Stimulated activated CD8-positive, alpha-beta memory T cell treated with anti-CD3 and anti-CD28 coated beads, Interleukin-2, amount 100 ng/mL, for 1 hour (primary cell): Measurements from ENCODE around the gene JAKMIP2.
"Not testable (repeated sequence)": the region's sequence is repeated elsewhere in the genome, so short reads cannot be mapped to it uniquely, and the experiment has no call there.

ENCODE experiments used
- DNase-seq, 2 donors: peaks; one replicate each; pipeline ENCODE4 v3.0.0-alpha.2; 2020; ENCODE audit warnings: low read depth in 2 of 2

JAKMIP2 gene

DNA sequence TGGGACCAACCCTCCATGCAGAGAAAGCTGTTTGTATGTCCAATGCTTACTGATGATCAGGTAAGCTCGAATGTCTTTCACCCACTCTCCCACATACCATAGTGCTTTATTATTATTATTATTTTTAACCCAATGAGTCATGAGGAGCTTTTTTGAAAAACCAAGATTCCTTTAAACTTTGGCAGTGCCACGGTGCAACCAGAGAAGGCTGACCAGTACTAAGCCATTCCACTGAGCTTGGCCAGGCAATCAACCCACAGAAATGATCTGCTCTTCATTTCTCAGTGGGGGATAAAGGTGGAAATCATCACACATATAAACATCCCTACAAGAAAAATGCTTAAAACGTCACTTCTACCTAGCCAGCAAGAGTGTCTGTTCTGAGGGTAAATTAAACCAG is 35.5 kb downstream of the JAKMIP2 start:
- no peak for DNase-seq

DNA sequence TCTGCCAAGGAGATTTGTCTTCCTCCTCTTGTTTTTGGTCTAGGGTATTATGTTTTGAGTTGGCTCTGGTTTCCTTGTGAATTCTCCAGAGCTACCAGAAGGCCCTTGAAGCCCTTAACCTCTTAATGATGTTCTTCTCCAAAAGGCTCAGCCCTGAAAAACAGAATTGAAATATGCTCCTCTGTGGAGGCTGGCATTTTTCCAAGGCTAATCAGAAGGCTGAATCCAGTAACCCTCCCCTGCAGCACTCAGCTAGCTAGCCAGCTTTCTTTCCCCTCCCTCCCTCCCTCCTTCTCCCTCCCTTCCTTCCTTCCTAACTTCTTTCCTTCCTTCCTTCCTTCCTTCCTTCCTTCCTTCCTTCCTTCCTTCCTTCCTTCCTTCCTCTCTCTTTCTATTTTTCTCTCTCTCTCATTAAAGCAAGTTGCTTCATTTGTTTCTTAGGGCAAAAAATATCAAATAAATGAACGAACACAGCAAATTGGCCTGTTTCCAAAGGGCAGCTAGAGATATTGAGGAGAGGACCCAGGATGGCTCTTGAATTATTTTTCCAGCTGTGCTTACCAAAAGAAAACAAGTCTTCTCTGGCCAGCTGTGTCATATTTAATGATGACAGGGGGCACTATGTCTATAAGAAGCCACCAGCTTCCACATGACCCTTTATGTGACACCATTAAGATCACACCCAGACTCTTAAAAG is 38.7 kb downstream of the JAKMIP2 start:
- DNase-seq = no peak

DNA sequence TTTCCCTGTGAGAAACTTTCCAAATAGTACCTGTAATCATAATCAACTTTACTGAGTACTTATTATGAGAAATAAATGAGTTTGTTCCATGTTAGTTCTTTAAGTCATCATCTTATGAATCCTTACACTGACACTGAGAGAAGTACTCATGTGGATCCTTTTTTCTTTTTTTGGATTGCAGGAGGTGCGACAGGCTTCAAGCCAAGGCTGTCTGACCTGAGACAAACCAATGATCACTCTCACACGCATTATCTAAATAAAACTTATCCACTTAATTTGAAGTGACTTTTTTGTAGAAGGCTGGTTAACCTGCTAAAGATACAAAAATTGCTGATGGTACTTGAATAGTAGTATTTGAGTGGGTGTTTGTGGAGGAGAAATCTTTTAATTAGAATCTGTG is 39.5 kb downstream of the JAKMIP2 start:
- DNase-seq = no peak

DNA sequence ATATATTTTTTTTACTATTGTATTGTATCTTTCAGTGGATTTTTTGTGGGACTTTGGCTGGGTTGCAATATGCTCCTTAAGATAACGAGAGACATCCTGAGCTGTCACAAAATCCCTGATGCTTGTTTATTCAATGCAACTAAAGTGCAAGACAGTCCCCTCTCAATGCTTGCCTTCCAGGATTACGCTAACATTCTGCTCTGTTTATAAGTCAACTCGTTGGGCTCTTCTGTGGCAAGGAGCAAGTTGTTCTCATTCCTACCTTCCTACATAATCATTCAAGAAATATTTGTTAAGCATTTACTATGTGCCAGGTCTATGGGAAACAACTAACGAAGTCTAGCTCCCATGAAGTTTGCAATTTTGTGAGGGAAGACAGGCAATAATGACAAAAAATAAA is 40.4 kb downstream of the JAKMIP2 start:
- DNase-seq = no peak

- DNase-seq = no peak
Measured at GRCh38 chr5:147740864-147741263, 41.7 kb downstream of the JAKMIP2 start.

DNA sequence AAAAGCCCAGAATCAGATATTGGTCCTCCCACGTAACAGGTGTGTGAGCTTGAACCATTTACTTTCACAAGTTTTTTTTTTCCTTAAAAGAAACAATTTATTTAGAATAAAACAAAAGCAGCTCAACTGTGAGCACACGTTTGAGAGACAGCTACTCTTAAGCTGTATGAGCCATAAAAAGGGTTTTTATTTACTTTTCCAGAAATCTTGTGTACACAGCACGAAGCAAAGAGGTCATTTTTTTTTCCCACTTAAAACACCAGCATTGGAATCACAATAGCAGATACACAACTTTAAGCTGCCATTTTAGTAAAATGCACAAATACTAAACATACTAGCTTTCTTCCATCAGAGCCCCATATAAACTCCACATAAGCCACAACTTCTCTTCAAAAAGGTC is 44.6 kb downstream of the JAKMIP2 start:
- no peak for DNase-seq

DNA sequence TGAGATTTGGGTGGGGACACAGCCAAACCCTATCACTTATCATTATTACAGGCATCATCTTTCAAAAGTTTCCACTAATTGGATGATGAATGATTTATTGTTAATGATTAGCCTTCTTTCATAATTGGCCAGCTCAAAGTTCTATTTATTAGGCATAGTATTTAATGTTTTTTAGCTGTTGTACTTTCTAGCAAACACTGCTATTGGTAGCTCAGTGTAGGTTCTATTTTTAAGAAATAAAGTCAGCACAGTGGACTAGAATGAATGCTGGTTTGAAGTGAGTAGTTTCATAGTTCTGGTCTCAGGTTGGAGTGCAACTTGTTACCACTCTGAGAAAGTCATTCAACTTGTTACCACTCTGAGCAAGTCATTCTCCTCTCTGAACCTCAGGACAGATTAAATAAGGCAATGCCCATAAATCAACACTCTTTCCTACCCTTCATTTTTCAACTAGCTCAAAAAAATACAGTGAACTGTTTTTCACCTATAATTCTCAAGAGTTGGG is 46.9 kb downstream of the JAKMIP2 start:
- no peak for DNase-seq

DNA sequence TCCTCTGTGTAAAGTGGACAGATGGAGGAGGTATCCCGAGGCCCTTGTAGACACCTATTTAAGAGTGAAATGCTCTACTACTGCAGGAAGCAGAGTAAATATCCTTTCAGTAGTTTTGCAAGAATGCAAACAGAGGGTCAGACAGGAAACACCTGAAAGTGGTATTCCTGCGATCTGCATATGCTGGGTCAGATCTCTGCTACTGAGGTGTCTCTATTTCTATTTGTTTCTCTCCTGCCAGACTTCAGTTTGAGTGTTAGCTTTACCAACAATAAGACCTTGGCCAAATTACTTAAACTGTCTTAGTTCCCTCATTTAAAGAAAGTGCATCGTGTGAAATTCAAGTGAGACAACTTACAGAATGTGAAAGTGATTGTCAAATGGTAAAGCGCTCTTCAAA is 47.6 kb downstream of the JAKMIP2 start:
- no peak for DNase-seq

GRCh38 chr5:147733075-147733474 is 49.5 kb downstream of the JAKMIP2 start:
- DNase-seq = no peak

- DNase-seq = no peak
Measured at GRCh38 chr5:147732291-147732883, 50.1 kb downstream of the JAKMIP2 start.

GRCh38 chr5:147731431-147732290 is 50.9 kb downstream of the JAKMIP2 start:
- DNase-seq = no peak

DNA sequence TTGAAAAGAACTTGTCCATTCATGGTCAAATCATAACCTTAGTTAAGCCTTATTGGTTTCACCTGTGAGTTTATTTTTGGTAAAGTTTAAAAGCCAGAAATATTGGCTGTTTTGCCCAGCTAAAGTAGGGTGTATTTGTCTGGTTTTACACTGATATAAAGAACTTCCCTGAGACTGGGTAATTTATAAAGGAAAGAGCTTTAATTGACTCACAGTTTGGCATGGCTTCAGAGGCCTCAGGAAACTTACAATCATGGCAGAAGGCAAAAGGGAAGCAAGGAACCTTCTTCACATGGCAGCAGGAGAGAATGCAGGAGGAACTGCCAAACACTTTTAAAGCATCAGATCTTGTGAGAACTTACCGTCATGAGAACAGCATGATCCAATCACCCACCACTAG is 55.3 kb downstream of the JAKMIP2 start:
- DNase-seq = no peak

GRCh38 chr5:147721191-147721960 is 61.2 kb downstream of the JAKMIP2 start:
- not testable (repeated sequence) for DNase-seq

- no peak for DNase-seq
Measured at GRCh38 chr5:147713550-147714295, 68.8 kb downstream of the JAKMIP2 start.

DNA sequence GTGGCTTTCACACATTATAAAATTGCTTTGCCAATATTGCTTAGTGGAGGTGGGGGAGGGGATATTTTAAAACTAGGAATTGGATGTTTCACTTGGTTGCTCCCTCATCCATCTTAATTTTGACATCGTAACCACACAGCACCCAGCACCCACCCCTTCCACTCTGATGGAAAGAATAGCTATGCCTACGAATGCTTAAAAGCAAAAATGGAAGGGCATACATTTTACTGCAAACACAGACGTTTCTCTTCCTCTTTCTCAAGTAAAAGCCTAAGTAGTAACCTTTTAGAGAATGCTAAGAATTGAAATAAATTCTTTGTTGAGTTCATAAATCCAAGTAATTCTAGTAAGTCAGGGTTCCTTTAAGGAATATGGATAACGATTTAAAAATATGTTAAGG is 69.9 kb downstream of the JAKMIP2 start:
- no peak for DNase-seq

- no peak for DNase-seq
Measured at GRCh38 chr5:147712019-147712418, 70.5 kb downstream of the JAKMIP2 start.

DNA sequence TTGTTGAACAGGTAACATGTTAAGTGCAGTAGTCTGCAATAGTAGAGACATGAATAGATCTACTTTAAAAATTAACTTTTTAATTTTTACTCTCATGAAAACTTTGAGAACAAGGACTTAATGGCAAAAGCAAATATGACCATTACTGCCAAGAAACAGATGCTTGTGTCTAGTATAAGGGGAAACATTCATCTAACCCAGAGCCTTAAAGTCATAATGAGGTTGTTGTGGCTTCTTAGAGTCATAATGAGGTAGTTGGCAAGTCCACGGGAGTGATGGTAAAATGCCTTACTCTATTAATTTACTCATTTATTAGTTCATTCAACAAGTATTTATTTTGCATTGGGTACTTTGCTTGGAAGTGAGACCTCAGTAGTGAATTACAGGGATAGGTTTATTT is 71.5 kb downstream of the JAKMIP2 start:
- DNase-seq = no peak

- DNase-seq = no peak
Measured at GRCh38 chr5:147708708-147709107, 73.8 kb downstream of the JAKMIP2 start.

- DNase-seq = no peak
Measured at GRCh38 chr5:147704544-147704943, 78.0 kb downstream of the JAKMIP2 start.

DNA sequence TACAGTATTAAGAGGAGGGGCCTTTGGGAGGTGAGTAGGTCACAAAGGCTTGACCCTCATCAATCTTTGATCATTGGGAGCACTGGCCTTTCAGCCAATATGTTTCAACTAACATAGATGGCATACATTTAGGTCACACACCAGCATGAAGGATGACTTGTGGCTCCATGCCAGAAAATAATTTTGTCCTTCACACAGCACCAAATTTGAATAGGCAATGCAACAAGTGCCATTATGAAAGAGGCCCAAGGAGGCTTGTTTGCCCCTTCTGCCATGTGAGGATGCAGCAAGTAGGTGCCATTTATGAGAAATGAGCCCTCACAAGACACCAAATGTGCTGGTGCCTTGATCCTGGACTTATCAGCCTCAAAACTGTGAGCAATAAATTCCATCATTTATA is 81.1 kb downstream of the JAKMIP2 start:
- DNase-seq = no peak

DNA sequence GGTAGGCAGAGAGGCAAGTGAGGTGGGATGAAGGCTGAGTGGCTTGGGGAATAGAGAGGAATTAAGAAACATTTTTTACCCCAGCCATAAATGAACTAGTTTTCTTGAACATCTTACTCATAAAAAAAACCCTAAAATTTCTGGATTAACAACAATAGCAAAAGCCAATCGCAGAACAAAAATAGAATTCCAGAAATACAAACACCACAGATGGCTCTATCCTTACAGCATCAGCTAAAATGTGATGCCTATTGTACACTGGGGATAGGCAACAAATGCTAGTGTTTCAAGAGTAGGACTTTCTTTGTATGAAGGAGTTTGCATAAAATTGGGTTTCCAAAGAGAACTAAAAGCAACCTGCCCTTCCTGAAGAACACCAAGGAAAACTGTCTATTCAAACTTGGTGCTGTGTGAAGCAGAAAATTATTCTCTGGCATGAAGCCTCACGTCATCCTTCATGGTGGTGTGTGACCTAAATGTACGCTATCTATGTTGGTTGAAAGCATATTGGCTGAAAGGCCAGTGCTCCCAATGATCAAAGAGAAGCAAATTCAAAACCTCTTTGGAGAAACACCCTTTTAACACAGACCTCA is 82.9 kb downstream of the JAKMIP2 start:
- DNase-seq = no peak
